Endothelial cell (in vitro differentiated cells): ENCODE results near the gene PDF. TPM values are rescaled to one million over a fixed set of nuclear protein-coding genes. Genes with fewer than 3 reads are reported as not detected.
"Not testable (repeated sequence)": the region's sequence is repeated elsewhere in the genome, so short reads cannot be mapped to it uniquely, and the experiment has no call there.

Experiments used
- DNase-seq: peaks from one replicate; pipeline ENCODE4 v3.0.0; 2021; ENCODE audit warnings: low spot score
- H3K27ac Mint-ChIP-seq: one replicate; pipeline ENCODE4 v1.8.0; 2021; ENCODE audit warnings: mixed read lengths, inconsistent platforms; ENCODE audit not compliant: unreplicated experiment
- H3K27me3 Mint-ChIP-seq: one replicate; pipeline ENCODE4 v1.8.0; 2021; ENCODE audit warnings: mild to moderate bottlenecking, moderate library complexity, mixed read lengths, inconsistent platforms; ENCODE audit not compliant: unreplicated experiment
- H3K36me3 Mint-ChIP-seq: one replicate; pipeline ENCODE4 v1.8.0; 2021; ENCODE audit warnings: mild to moderate bottlenecking, low read depth, mixed read lengths, inconsistent platforms; ENCODE audit not compliant: unreplicated experiment
- H3K4me1 Mint-ChIP-seq: one replicate; pipeline ENCODE4 v1.8.0; 2021; ENCODE audit warnings: mild to moderate bottlenecking, mixed read lengths, inconsistent platforms; ENCODE audit not compliant: unreplicated experiment
- H3K4me3 Mint-ChIP-seq: one replicate; pipeline ENCODE4 v1.8.0; 2021; ENCODE audit warnings: mild to moderate bottlenecking, mixed read lengths, inconsistent platforms; ENCODE audit not compliant: unreplicated experiment
- H3K9me3 Mint-ChIP-seq: one replicate; pipeline ENCODE4 v1.8.0; 2021; ENCODE audit warnings: mixed read lengths, inconsistent platforms; ENCODE audit not compliant: unreplicated experiment
- CTCF ChIP-seq: fragments of 200-600 bp; sonication (generic); IDR thresholded peaks from one replicate; pipeline ENCODE4 v1.5.0; 2021; ENCODE audit warnings: antibody characterized with exemption; ENCODE audit not compliant: unreplicated experiment
- total RNA-seq: library from RNA; stranded (reverse); fragmentation: NEBNext Ultra II Directional; extraction: Animal tissue kit (Norgen Biotek cat#: 25700); gene quantifications from one replicate; pipeline ENCODE4 v1.2.1, GENCODE V29; 2021; ENCODE audit not compliant: unreplicated experiment

The PDF gene
- total RNA-seq, 1 donor from 2014 or later: 11.4 TPM

- peaks cover 40% of the 10 kb centered on the region for H3K4me1 Mint-ChIP-seq
- peaks cover 56% of the 10 kb centered on the region for H3K36me3 Mint-ChIP-seq
- H3K9me3 Mint-ChIP-seq: no peaks in the 10 kb centered on the region
- no peak for DNase-seq
- TF ChIP-seq CTCF: no peak
- H3K27me3 Mint-ChIP-seq: peaks cover 5% of the 10 kb centered on the region
- peak overlapping the region; percentile 45 for H3K4me3 Mint-ChIP-seq
- peak overlapping the region; percentile 81 for H3K27ac Mint-ChIP-seq
Measured at GRCh38 chr16:69365901-69366300, 35.5 kb upstream of the PDF start.

- H3K9me3 Mint-ChIP-seq: no peaks in the 10 kb centered on the region
- peaks cover 30% of the 10 kb centered on the region for H3K4me1 Mint-ChIP-seq
- H3K36me3 Mint-ChIP-seq: peaks cover 44% of the 10 kb centered on the region
- H3K27ac Mint-ChIP-seq: no peak overlapping the region
- H3K4me3 Mint-ChIP-seq: no peak overlapping the region
- H3K27me3 Mint-ChIP-seq: peaks cover 5% of the 10 kb centered on the region
- no peak for TF ChIP-seq CTCF
- DNase-seq: no peak
Measured at GRCh38 chr16:69364088-69364487, 33.7 kb upstream of the PDF start.

GRCh38 chr16:69363281-69363717 is 32.9 kb upstream of the PDF start:
- peaks cover 25% of the 10 kb centered on the region for H3K4me1 Mint-ChIP-seq
- peaks cover 5% of the 10 kb centered on the region for H3K27me3 Mint-ChIP-seq
- H3K4me3 Mint-ChIP-seq: no peak overlapping the region
- no peak for TF ChIP-seq CTCF
- DNase-seq: no peak
- peaks cover 44% of the 10 kb centered on the region for H3K36me3 Mint-ChIP-seq
- H3K27ac Mint-ChIP-seq: no peak overlapping the region
- H3K9me3 Mint-ChIP-seq: no peaks in the 10 kb centered on the region

- H3K4me3 Mint-ChIP-seq, H3K27me3 Mint-ChIP-seq, DNase-seq, H3K4me1 Mint-ChIP-seq, H3K9me3 Mint-ChIP-seq, H3K27ac Mint-ChIP-seq: not testable (repeated sequence)
- peaks cover 32% of the 10 kb centered on the region for H3K36me3 Mint-ChIP-seq
Measured at GRCh38 chr16:69360070-69360469, 29.7 kb upstream of the PDF start.

- no peak within 1 kb of the TSS for H3K27ac Mint-ChIP-seq
- H3K9me3 Mint-ChIP-seq: no peaks in the 10 kb centered on the region
- TF ChIP-seq CTCF: no peak
- peaks cover 8% of the 10 kb centered on the region for H3K36me3 Mint-ChIP-seq
- H3K4me3 Mint-ChIP-seq: no peak within 1 kb of the TSS
- peaks cover 2% of the 10 kb centered on the region for H3K27me3 Mint-ChIP-seq
- H3K4me1 Mint-ChIP-seq: no peaks in the 10 kb centered on the region
- no peak for DNase-seq
Measured at GRCh38 chr16:69351309-69352027, 21.1 kb upstream of the PDF start, which contains the start of gene TMED6. TMED6 (minus strand) TSS chr16:69351786; CDS start chr16:69351753, 33 bp downstream.
